ENCODE measurements around the gene MAP3K14.

The MAP3K14 gene

GRCh38 chr17:45361976-45362375 is 45.2 kb upstream of the MAP3K14 start:
- no peaks in the 10 kb centered on the region for H3K9me3 ChIP-seq (ENCODE audit: insufficient read depth, low read depth, low read length)
- H3K27me3 ChIP-seq (ENCODE audit: insufficient read depth, low read length), result no peaks in the 10 kb centered on the region
- H2AFZ ChIP-seq (ENCODE audit: insufficient read depth, low read length, poor library complexity), result no peak overlapping the region
- H4K91ac ChIP-seq (ENCODE audit: low read depth, low read length), result no peak overlapping the region
- H2BK12ac ChIP-seq (ENCODE audit: low read length), result no peak overlapping the region
- no peak overlapping the region for H3K4ac ChIP-seq (ENCODE audit: low read depth, low read length)
- H2AK5ac ChIP-seq (ENCODE audit: low read length), result no peak overlapping the region
- WGBS (ENCODE audit: extremely low coverage, insufficient coverage, insufficient read length), result no CpG with 5 or more reads among the region's 4 CpGs
- H3K36me3 ChIP-seq (ENCODE audit: control insufficient read depth in 1 of 2, insufficient read depth in 2 of 2, low read length in 2 of 2), result no peaks in the 10 kb centered on the region
- H4K12ac ChIP-seq (ENCODE audit: low read depth, low read length), result no peak overlapping the region
- H3K4me2 ChIP-seq (ENCODE audit: low read length), result no peak overlapping the region
- no peak overlapping the region for H3K23ac ChIP-seq (ENCODE audit: low read length)
- DNase-seq, result no peak
- H3K4me3 ChIP-seq (ENCODE audit: low read depth, low read length), result no peak overlapping the region
- H2BK5ac ChIP-seq (ENCODE audit: low read depth, low read length, poor library complexity), result no peak overlapping the region
- no peak overlapping the region for H4K8ac ChIP-seq (ENCODE audit: low read depth, low read length)
- H3K4me1 ChIP-seq (ENCODE audit: control insufficient read depth in 1 of 2, insufficient read depth in 2 of 2, low read length in 2 of 2), result peaks cover 6 to 9% of the 10 kb centered on the region in 2 experiments
- H3K18ac ChIP-seq (ENCODE audit: low read length), result no peak overlapping the region
- H3K79me2 ChIP-seq (ENCODE audit: control insufficient read depth, insufficient read depth, low read length, poor library complexity), result no peaks in the 10 kb centered on the region
- H2BK120ac ChIP-seq (ENCODE audit: insufficient read depth, low read length, poor library complexity), result no peak overlapping the region
- no peak overlapping the region for H3K9ac ChIP-seq (ENCODE audit: low read length)
- no peaks in the 10 kb centered on the region for H3K79me1 ChIP-seq (ENCODE audit: low read length)
- no peak overlapping the region for H3K27ac ChIP-seq (ENCODE audit: low read depth, low read length)
- H3K14ac ChIP-seq (ENCODE audit: low read length), result no peak overlapping the region

- no peak overlapping the region for H3K9ac ChIP-seq (ENCODE audit: low read length)
- H3K18ac ChIP-seq (ENCODE audit: low read length), result no peak overlapping the region
- H4K12ac ChIP-seq (ENCODE audit: low read depth, low read length), result no peak overlapping the region
- no peak overlapping the region for H2AFZ ChIP-seq (ENCODE audit: insufficient read depth, low read length, poor library complexity)
- H3K27ac ChIP-seq (ENCODE audit: low read depth, low read length), result no peak overlapping the region
- no peak overlapping the region for H2AK5ac ChIP-seq (ENCODE audit: low read length)
- H4K91ac ChIP-seq (ENCODE audit: low read depth, low read length), result no peak overlapping the region
- H3K79me1 ChIP-seq (ENCODE audit: low read length), result no peaks in the 10 kb centered on the region
- no peak overlapping the region for H4K8ac ChIP-seq (ENCODE audit: low read depth, low read length)
- no peaks in the 10 kb centered on the region for H3K27me3 ChIP-seq (ENCODE audit: insufficient read depth, low read length)
- no peaks in the 10 kb centered on the region for H3K36me3 ChIP-seq (ENCODE audit: control insufficient read depth in 1 of 2, insufficient read depth in 2 of 2, low read length in 2 of 2)
- no peak overlapping the region for H3K4ac ChIP-seq (ENCODE audit: low read depth, low read length)
- no peak overlapping the region for H3K4me3 ChIP-seq (ENCODE audit: low read depth, low read length)
- H2BK120ac ChIP-seq (ENCODE audit: insufficient read depth, low read length, poor library complexity), result no peak overlapping the region
- H3K79me2 ChIP-seq (ENCODE audit: control insufficient read depth, insufficient read depth, low read length, poor library complexity), result no peaks in the 10 kb centered on the region
- H3K4me2 ChIP-seq (ENCODE audit: low read length), result no peak overlapping the region
- no peak overlapping the region for H3K23ac ChIP-seq (ENCODE audit: low read length)
- DNase-seq, result no peak
- no peak overlapping the region for H3K14ac ChIP-seq (ENCODE audit: low read length)
- no peaks in the 10 kb centered on the region for H3K9me3 ChIP-seq (ENCODE audit: insufficient read depth, low read depth, low read length)
- no peak overlapping the region for H2BK5ac ChIP-seq (ENCODE audit: low read depth, low read length, poor library complexity)
- peaks cover 6% of the 10 kb centered on the region in 2 experiments for H3K4me1 ChIP-seq (ENCODE audit: control insufficient read depth in 1 of 2, insufficient read depth in 2 of 2, low read length in 2 of 2)
- WGBS (ENCODE audit: extremely low coverage, insufficient coverage, insufficient read length), result no CpG with 5 or more reads among the region's 3 CpGs
- H2BK12ac ChIP-seq (ENCODE audit: low read length), result no peak overlapping the region
Measured at GRCh38 chr17:45361451-45361850, 44.6 kb upstream of the MAP3K14 start.

GRCh38 chr17:45357364-45357997 is 40.7 kb upstream of the MAP3K14 start:
- Histone ChIP-seq H3K9me3 (ENCODE audit: insufficient read depth, low read depth, low read length) (peaks cover 4% of the 10 kb centered on the region), H2AK5ac (ENCODE audit: low read length) (no peak overlapping the region), H3K4ac (ENCODE audit: low read depth, low read length) (no peak overlapping the region), H2AFZ (ENCODE audit: insufficient read depth, low read length, poor library complexity) (no peak overlapping the region), H3K14ac (ENCODE audit: low read length) (no peak overlapping the region), H4K8ac (ENCODE audit: low read depth, low read length) (no peak overlapping the region), H3K23ac (ENCODE audit: low read length) (no peak overlapping the region), H2BK5ac (ENCODE audit: low read depth, low read length, poor library complexity) (no peak overlapping the region), H3K79me2 (ENCODE audit: control insufficient read depth, insufficient read depth, low read length, poor library complexity) (no peaks in the 10 kb centered on the region), H2BK12ac (ENCODE audit: low read length) (no peak overlapping the region), H4K12ac (ENCODE audit: low read depth, low read length) (no peak overlapping the region), H3K79me1 (ENCODE audit: low read length) (no peaks in the 10 kb centered on the region), H3K27me3 (ENCODE audit: insufficient read depth, low read length) (no peaks in the 10 kb centered on the region), H3K4me1 (ENCODE audit: control insufficient read depth in 1 of 2, insufficient read depth in 2 of 2, low read length in 2 of 2) (peaks cover 0 to 4% of the 10 kb centered on the region in 2 experiments), H3K27ac (ENCODE audit: low read depth, low read length) (no peak overlapping the region), H2BK120ac (ENCODE audit: insufficient read depth, low read length, poor library complexity) (no peak overlapping the region), H3K4me2 (ENCODE audit: low read length) (no peak overlapping the region), H3K9ac (ENCODE audit: low read length) (no peak overlapping the region), H3K36me3 (ENCODE audit: control insufficient read depth in 1 of 2, insufficient read depth in 2 of 2, low read length in 2 of 2) (no peaks in the 10 kb centered on the region), H3K4me3 (ENCODE audit: low read depth, low read length) (no peak overlapping the region), H3K18ac (ENCODE audit: low read length) (no peak overlapping the region), H4K91ac (ENCODE audit: low read depth, low read length) (no peak overlapping the region)
- no CpG with 5 or more reads among the region's 5 CpGs for WGBS (ENCODE audit: extremely low coverage, insufficient coverage, insufficient read length)
- DNase-seq, result no peak

DNA sequence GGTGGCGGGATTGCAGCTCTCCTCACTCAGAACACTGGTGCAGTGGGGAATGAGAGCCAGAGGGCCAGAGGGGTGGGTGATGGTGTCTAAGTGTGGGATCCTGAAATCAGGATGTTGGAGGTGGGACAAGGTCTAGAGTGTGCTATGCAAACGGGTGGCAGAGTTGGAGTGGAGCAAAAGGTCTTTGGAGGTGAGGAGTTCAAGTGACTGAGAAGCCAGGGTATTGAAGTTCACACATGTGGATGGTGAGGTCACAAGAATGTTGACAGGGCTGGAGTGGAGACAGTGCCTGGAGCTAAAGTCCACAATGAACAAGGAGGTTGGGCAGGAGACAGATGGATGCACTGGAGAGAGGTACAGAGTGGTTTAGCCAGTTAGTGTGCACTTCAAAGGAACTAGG is 38.3 kb upstream of the MAP3K14 start:
- H3K4me2 ChIP-seq (ENCODE audit: low read length), result no peak overlapping the region
- no peaks in the 10 kb centered on the region for H3K79me2 ChIP-seq (ENCODE audit: control insufficient read depth, insufficient read depth, low read length, poor library complexity)
- peaks cover 4% of the 10 kb centered on the region for H3K9me3 ChIP-seq (ENCODE audit: insufficient read depth, low read depth, low read length)
- no peak overlapping the region for H2BK5ac ChIP-seq (ENCODE audit: low read depth, low read length, poor library complexity)
- H3K23ac ChIP-seq (ENCODE audit: low read length), result no peak overlapping the region
- H2BK12ac ChIP-seq (ENCODE audit: low read length), result no peak overlapping the region
- no peak overlapping the region for H3K4me3 ChIP-seq (ENCODE audit: low read depth, low read length)
- no peak overlapping the region for H3K18ac ChIP-seq (ENCODE audit: low read length)
- H3K4me1 ChIP-seq (ENCODE audit: control insufficient read depth in 1 of 2, insufficient read depth in 2 of 2, low read length in 2 of 2), result peaks cover 0 to 4% of the 10 kb centered on the region in 2 experiments
- H3K27ac ChIP-seq (ENCODE audit: low read depth, low read length), result no peak overlapping the region
- no peak overlapping the region for H2AK5ac ChIP-seq (ENCODE audit: low read length)
- no peak overlapping the region for H4K12ac ChIP-seq (ENCODE audit: low read depth, low read length)
- no peak overlapping the region for H3K14ac ChIP-seq (ENCODE audit: low read length)
- no peaks in the 10 kb centered on the region for H3K36me3 ChIP-seq (ENCODE audit: control insufficient read depth in 1 of 2, insufficient read depth in 2 of 2, low read length in 2 of 2)
- no peak overlapping the region for H4K91ac ChIP-seq (ENCODE audit: low read depth, low read length)
- H3K79me1 ChIP-seq (ENCODE audit: low read length), result no peaks in the 10 kb centered on the region
- no peak overlapping the region for H3K4ac ChIP-seq (ENCODE audit: low read depth, low read length)
- H3K27me3 ChIP-seq (ENCODE audit: insufficient read depth, low read length), result no peaks in the 10 kb centered on the region
- no peak overlapping the region for H4K8ac ChIP-seq (ENCODE audit: low read depth, low read length)
- H2AFZ ChIP-seq (ENCODE audit: insufficient read depth, low read length, poor library complexity), result no peak overlapping the region
- WGBS (ENCODE audit: extremely low coverage, insufficient coverage, insufficient read length), result no CpG with 5 or more reads among the region's 2 CpGs
- peak; percentile 86 to 88 for DNase-seq
- H2BK120ac ChIP-seq (ENCODE audit: insufficient read depth, low read length, poor library complexity), result no peak overlapping the region
- no peak overlapping the region for H3K9ac ChIP-seq (ENCODE audit: low read length)
